Ovary (tissue), 9 donors: Measurements from ENCODE around the gene SLC23A2. TPM values are rescaled to one million over a fixed set of nuclear protein-coding genes. Genes with fewer than 3 reads are reported as not detected.

Source experiments
- DNase-seq, 5 donors: peaks; one replicate each; pipeline ENCODE4 v3.0.0-alpha.2; 2019 to 2020
- H3K27ac ChIP-seq, 2 donors: fragments of 200-600 bp; one replicate each; pipeline versions ENCODE4 v1.5.1 to v1.8.0; 2019 to 2022
- H3K27me3 ChIP-seq: fragments of 200-600 bp; one replicate; pipeline ENCODE4 v1.8.0; 2022
- H3K36me3 ChIP-seq: fragments of 200-600 bp; sonication (generic); one replicate; pipeline ENCODE4 v1.5.1; 2019
- H3K4me1 ChIP-seq: one replicate; pipeline ENCODE4 v1.8.1; 2013; ENCODE audit warnings: mild to moderate bottlenecking, moderate library complexity; ENCODE audit not compliant: insufficient read depth
- H3K4me3 ChIP-seq: fragments of 200-600 bp; sonication (generic); one replicate; pipeline ENCODE4 v1.5.1; 2017
- H3K9me3 ChIP-seq, 2 donors: fragments of 200-600 bp in 1 of 2; sonication (generic) in 1 of 2; one replicate each; pipeline versions ENCODE4 v1.5.1 to v1.8.1; 2013 to 2019; ENCODE audit warnings: mild to moderate bottlenecking in 1 of 2, moderate library complexity in 1 of 2
- EP300 ChIP-seq: sonication (generic); formaldehyde crosslinking; IDR thresholded peaks from one replicate; pipeline ENCODE4 v1.6.1; 2017; ENCODE audit warnings: antibody characterized with exemption
- POLR2A ChIP-seq: fragments of 450-650 bp; IDR thresholded peaks from one replicate; pipeline ENCODE4 v1.6.1; 2017; ENCODE audit warnings: antibody characterized with exemption, mild to moderate bottlenecking, moderate library complexity
- WGBS, 3 donors: extraction: QIAGEN DNeasy Blood & Tissue Kit in 1 of 3; methylation state at CpG; one replicate each; pipeline versions ENCODE4 v1.1.5 to v1.1.7; 2013 to 2017; 5-methylcytosine and 5-hydroxymethylcytosine counted together
- intact Hi-C, 4 donors: fragments of 100-400 bp; cut with DNase I; formaldehyde crosslinking; loops; one replicate each; pipeline versions ENCODE4 v1.11.0 to v1.15.1; 2022 to 2023
- polyA plus RNA-seq, 2 donors: library from polyadenylated mRNA; stranded (reverse); fragments of 200-250 nt in 1 of 2; fragments of 350-450 nt in 1 of 2; fragmentation: Illumina TruSeq in 1 of 2; extraction: RNeasy Lipid Tissue Mini Kit (QIAGEN cat#74804) in 1 of 2; gene quantifications; one replicate each; pipeline ENCODE4 v1.2.3, GENCODE V29; 2013 to 2014
- total RNA-seq, 7 donors: library from RNA; depleted of rRNA in 2 of 7; stranded (reverse); fragments of >200 nt in 2 of 7; fragmentation: NEBNext Ultra II Directional in 3 of 7; extraction: Animal tissue kit (Norgen Biotek cat#: 25700) in 3 of 7; gene quantifications; one replicate each; pipeline versions ENCODE4 v1.1.0 to v1.2.4, GENCODE V29; 2016 to 2023
- TF ChIP-seq, protein P1 (sequence below), 3 donors: fragments of 450-650 bp in 2 of 3; fragments of 200-600 bp in 1 of 3; IDR thresholded peaks; one replicate each; pipeline versions ENCODE4 v1.5.1 to v1.8.0; 2016 to 2022; ENCODE audit warnings: antibody characterized with exemption in 3 of 3, mild to moderate bottlenecking in 1 of 3
- donor health status: DM: no; HTN: no; CAD: no; lungs with moderate emphysema.
- donor health status: DM: no; HTN: no; CAD: no.
- donor health status: Bipolar disorder and iron deficiency.
- donor health status: DM: yes; HTN: yes; CAD: no.
- donor health status: DM: no; HTN: no; CAD: no.
- donor health status: DM: yes; HTN: yes; CAD: no.

SLC23A2 gene
- total and polyA plus RNA-seq, 9 donors = 28.7 to 95.6 (median 61.0) TPM

DNA sequence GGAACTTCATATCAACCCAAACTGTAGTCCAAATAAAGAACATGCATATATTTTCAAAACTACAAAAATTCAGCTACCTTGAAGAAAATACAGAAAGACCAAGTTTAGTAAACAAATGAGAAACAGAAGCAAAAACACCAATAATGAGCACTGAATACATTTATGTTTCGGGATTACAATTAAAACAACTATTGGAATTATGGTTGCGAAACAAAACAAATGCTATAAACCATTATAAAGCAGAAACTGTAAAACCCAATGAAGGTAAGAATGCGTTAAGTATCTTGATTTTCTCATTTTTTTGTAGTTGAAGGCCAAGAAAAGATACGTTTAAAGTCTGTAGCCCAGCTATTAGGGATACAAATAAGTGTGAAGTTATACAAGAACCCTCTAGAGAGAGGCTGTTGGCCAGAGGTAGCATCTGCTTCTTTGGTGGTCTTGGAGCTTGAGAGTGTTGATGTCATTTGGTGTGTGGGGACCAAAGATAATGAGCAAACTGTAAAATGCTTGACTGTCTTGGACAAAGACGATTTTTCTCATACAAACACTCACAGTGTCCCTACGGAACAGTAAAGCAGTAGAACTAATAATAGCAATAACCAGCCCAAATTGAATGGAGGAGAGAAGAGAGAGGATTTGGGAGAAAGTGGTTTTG lies 168.1 kb downstream of the SLC23A2 start:
- TF ChIP-seq EP300 (no peak), POLR2A (no peak)
- TF ChIP-seq, protein P1, sequence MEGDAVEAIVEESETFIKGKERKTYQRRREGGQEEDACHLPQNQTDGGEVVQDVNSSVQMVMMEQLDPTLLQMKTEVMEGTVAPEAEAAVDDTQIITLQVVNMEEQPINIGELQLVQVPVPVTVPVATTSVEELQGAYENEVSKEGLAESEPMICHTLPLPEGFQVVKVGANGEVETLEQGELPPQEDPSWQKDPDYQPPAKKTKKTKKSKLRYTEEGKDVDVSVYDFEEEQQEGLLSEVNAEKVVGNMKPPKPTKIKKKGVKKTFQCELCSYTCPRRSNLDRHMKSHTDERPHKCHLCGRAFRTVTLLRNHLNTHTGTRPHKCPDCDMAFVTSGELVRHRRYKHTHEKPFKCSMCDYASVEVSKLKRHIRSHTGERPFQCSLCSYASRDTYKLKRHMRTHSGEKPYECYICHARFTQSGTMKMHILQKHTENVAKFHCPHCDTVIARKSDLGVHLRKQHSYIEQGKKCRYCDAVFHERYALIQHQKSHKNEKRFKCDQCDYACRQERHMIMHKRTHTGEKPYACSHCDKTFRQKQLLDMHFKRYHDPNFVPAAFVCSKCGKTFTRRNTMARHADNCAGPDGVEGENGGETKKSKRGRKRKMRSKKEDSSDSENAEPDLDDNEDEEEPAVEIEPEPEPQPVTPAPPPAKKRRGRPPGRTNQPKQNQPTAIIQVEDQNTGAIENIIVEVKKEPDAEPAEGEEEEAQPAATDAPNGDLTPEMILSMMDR (IDR thresholded peaks at IDR 0.05) = no peak

DNA sequence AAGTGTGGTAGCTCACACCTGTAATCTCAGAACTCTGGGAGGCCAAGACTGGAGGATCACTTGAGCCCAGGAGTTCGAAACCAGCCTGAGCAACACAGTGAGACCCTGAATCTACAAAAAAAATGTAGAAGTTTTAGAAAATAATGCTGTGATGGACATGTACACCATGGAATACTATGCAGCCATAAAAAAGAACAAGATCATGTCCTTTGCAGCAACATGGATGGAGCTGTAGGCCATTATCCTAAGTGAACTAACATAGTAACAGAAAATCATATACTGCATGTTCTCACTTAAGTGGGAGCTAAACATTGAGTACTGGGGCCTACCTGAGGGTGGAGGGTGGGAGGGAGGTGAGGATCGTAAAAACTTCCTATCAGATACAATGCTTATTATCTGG lies 168.8 kb downstream of the SLC23A2 start:
- Histone ChIP-seq H3K27me3 (no peaks in the 10 kb centered on the region), H3K4me3 (no peak overlapping the region), H3K9me3 (no peaks in the 10 kb centered on the region), H3K27ac (no peak overlapping the region), H3K4me1 (peaks cover 11% of the 10 kb centered on the region), H3K36me3 (no peaks in the 10 kb centered on the region)
- WGBS, 3 donors = 83 to 92% (median 90%) methylated on average over 2 of the region's 2 CpGs
- intact Hi-C loops = no loop called here
- TF ChIP-seq, protein P1 (IDR thresholded peaks at IDR 0.05) = no peak
- no peak for DNase-seq

More for the DNA sequence above, 168.1 kb downstream of the SLC23A2 start:
- Histone ChIP-seq H3K9me3 (no peaks in the 10 kb centered on the region), H3K27me3 (no peaks in the 10 kb centered on the region), H3K4me3 (no peak overlapping the region), H3K36me3 (no peaks in the 10 kb centered on the region), H3K4me1 (peaks cover 17% of the 10 kb centered on the region), H3K27ac (no peak overlapping the region)
- WGBS, 3 donors = 52 to 54% (median 53%) methylated on average over 6 of the region's 6 CpGs
- no peak for DNase-seq
- intact Hi-C loops = no loop called here

DNA sequence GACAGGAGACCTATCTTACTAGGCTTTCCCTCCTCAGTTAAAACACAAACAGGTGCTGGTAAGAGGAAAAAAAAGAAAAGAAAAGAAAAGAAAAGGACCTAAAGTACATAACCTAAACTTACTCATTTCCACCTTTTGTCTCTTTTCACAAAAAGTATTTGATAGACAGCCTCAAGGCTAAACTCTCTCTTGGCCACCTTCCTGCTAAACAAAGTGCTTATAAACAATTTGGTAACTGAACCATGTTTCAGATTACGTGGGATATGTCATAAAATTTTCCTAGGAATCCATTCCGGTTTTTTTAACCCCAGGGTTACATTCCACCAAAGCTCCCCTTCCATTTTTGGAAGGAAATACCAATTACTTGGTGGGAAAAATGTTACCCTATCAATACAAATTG lies 170.6 kb downstream of the SLC23A2 start:
- intact Hi-C loops = no loop called here
- Histone ChIP-seq H3K4me1 (peaks cover 4% of the 10 kb centered on the region), H3K27me3 (no peaks in the 10 kb centered on the region), H3K4me3 (no peak overlapping the region), H3K36me3 (no peaks in the 10 kb centered on the region), H3K9me3 (no peaks in the 10 kb centered on the region), H3K27ac (no peak overlapping the region)
- 15 to 25% (median 24%) methylated on average over 2 of the region's 2 CpGs for WGBS, 3 donors
- TF ChIP-seq POLR2A (no peak), EP300 (no peak)
- TF ChIP-seq, protein P1 (IDR thresholded peaks at IDR 0.05) = no peak
- DNase-seq = no peak

DNA sequence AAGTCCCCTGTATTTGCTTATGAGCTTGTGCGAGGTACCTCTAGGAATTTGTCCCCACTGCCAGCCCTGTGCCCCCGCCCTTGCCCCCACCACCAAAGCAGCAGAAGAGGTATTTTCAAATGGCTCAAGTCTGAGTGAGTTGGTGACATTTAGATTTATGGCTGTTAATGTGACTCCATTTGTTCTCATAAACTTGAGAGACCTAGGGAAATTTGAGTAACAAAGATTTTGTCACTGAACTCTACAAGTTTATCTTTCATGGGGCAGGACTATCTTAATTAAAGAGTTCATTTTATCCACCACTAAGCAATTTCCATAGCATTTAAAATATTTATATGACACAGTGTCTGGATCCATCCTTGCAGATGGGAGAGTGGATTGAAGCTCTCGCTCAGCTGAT lies 171.1 kb downstream of the SLC23A2 start:
- 71 to 97% (median 95%) methylated on average over 3 of the region's 3 CpGs for WGBS, 3 donors
- intact Hi-C loops = no loop called here
- TF ChIP-seq POLR2A (no peak), EP300 (no peak)
- TF ChIP-seq, protein P1 (IDR thresholded peaks at IDR 0.05) = no peak

More for the DNA sequence above, 171.1 kb downstream of the SLC23A2 start:
- no peaks in the 10 kb centered on the region for H3K9me3 ChIP-seq
- H3K27ac ChIP-seq = no peak overlapping the region
- no peak overlapping the region for H3K4me3 ChIP-seq
- DNase-seq = no peak
- H3K36me3 ChIP-seq = no peaks in the 10 kb centered on the region
- no peaks in the 10 kb centered on the region for H3K27me3 ChIP-seq
- peaks cover 1% of the 10 kb centered on the region for H3K4me1 ChIP-seq
